Measurements from ENCODE around the gene PCGF1. TPM values are rescaled to one million over a fixed set of nuclear protein-coding genes. Genes with fewer than 3 reads are reported as not detected.

Gene PCGF1
- total and polyA plus RNA-seq, 9 of the 15 experiments (the other 6 are each of a cell fraction or from before 2014, with no cell fraction given): 20.3 to 45.7 (median 29.3) TPM

DNA sequence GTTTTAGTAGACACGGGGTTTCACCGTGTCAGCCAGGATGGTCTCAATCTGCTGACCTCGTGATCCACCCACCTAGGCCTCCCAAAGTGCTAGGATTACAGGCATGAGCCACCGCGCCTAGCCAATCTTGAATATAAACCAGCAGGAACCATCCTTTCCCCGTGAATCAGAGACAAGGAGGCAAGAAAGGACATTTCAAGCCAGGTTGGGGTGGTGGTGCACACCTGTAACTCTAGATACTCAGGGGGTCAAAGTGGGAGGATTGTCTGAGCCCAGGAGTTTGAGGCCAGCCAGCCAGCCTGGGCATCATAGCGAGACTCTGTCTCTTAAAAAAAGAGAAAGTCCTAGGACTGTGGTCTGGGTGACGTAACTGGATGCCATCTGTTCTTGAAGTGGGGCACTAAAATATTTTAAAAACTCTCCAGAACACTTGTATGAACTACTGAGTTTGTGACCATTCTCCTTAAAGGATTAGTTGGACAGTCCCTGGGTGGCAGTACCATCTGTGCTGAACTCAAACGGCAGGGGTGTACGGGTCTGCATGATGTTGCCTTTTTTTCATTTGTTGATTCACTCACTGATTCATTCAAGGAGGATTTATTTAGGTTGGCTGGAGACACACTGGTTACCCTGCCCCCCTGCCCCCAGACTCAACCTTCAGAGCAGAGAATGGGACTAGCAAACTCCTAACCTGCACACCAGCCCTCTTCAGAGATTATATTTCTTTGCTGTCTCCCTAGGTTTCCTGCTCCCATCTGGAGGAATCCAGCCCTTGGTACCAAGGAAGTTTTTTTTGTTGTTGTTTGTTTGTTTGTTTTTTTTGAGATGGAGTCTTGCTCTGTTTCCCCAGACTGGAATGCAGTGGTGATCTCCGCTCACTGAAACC, 3.9 kb upstream of the PCGF1 start:
- no TSS peak for BruUV-seq (replicated peaks)
- H3K9me3 ChIP-seq (replicated peaks; ENCODE audit: control insufficient read depth, insufficient read depth, low read depth, low read length): no peaks in the 10 kb centered on the region
- no peaks in the 10 kb centered on the region for H3K9me1 ChIP-seq (ENCODE audit: control insufficient read depth, insufficient read depth, low read length)
- ChIA-PET POLR2A (interaction anchor here (0.7 to 3.3 kb wide), 3 partner anchors 9 to 19 kb away, joined by 5 to 17 read pairs (median 12); partner anchors contain the start of genes AUP1 and HTRA2), CTCF (ENCODE audit: low intra/inter-chr PET ratio) (no interaction called here)
- H3K4me2 ChIP-seq (ENCODE audit: insufficient read depth, low read length): no peak overlapping the region
- H3K9ac ChIP-seq (ENCODE audit: insufficient read depth in 1 of 2, low read depth in 2 of 2, low read length in 2 of 2): no peak overlapping the region
- WGBS (ENCODE audit: insufficient coverage, low coverage, missing lambda C conversion rate): 51% methylated on average over 11 of the region's 11 CpGs
- no peaks in the 10 kb centered on the region for H3K36me3 ChIP-seq (ENCODE audit: control insufficient read depth, insufficient read depth, low read length)
- DNase-seq (ENCODE audit: extremely low read depth in 1 of 4, low spot score in 3 of 4) (no peak), ATAC-seq (no peak), FAIRE-seq (no peak)
- no peak overlapping the region for H3K4me3 ChIP-seq
- peaks cover 17 to 44% of the 10 kb centered on the region in 2 experiments; a peak in 4 of 5 replicates for H3K4me1 ChIP-seq (replicated peaks in 1 of 2; ENCODE audit: control insufficient read depth in 2 of 2, insufficient read depth in 2 of 2, low read length in 2 of 2)
- no peak overlapping the region for H3K27ac ChIP-seq (ENCODE audit: extremely low read depth, low read depth, low read length)
- H2AFZ ChIP-seq (ENCODE audit: low read depth, low read length): no peak overlapping the region
- in situ Hi-C loops (cut with MboI): no loop called here
- peaks cover 9% of the 10 kb centered on the region for H3K79me2 ChIP-seq (ENCODE audit: control insufficient read depth, insufficient read depth, low read length)
- intact Hi-C loops (cut with micrococcal nuclease): no loop called here
- no peaks in the 10 kb centered on the region for H4K20me1 ChIP-seq (replicated peaks; ENCODE audit: control insufficient read depth, insufficient read depth, low read length)
- H3K27me3 ChIP-seq (ENCODE audit: control insufficient read depth in 2 of 2, insufficient read depth in 2 of 2, low read length in 2 of 2): no peaks in the 10 kb centered on the region
- TF ChIP-seq EGR1 (conservative IDR thresholded peaks at IDR 0.05) (peak; percentile 17; the same call in 1 of the 2 replicates), KDM4B (IDR thresholded peaks at IDR 0.05; ENCODE audit: borderline replicate concordance in 2 of 2, low read depth in 1 of 2) (no peak), U2AF1 (optimal IDR thresholded peaks at IDR 0.05; ENCODE audit: low read depth, low read length) (no peak), ZNF311 (CRISPR knock-in tag; IDR thresholded peaks at IDR 0.05) (no peak), SAP30 (IDR thresholded peaks at IDR 0.05; ENCODE audit: borderline replicate concordance, insufficient read depth, low read depth, low read length, poor library complexity, severe bottlenecking) (no peak), C11orf30 (IDR thresholded peaks at IDR 0.05; ENCODE audit: low read depth) (0 out of 2 replicates have a peak, but pooled peaks have one; percentile 14), WHSC1 (IDR thresholded peaks at IDR 0.05; ENCODE audit: low read length) (no peak)
- TF ChIP-seq, protein P1, sequence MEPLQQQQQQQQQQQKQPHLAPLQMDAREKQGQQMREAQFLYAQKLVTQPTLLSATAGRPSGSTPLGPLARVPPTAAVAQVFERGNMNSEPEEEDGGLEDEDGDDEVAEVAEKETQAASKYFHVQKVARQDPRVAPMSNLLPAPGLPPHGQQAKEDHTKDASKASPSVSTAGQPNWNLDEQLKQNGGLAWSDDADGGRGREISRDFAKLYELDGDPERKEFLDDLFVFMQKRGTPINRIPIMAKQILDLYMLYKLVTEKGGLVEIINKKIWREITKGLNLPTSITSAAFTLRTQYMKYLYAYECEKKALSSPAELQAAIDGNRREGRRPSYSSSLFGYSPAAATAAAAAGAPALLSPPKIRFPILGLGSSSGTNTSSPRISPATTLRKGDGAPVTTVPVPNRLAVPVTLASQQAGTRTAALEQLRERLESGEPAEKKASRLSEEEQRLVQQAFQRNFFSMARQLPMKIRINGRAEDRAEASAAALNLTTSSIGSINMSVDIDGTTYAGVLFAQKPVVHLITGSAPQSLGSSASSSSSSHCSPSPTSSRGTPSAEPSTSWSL (CRISPR knock-in tag; IDR thresholded peaks at IDR 0.05; ENCODE audit: borderline replicate concordance): no peak

Data from K562 (cell line).